Vagina (tissue), 2 donors: ENCODE measurements around the gene PHRF1.
A peak's percentile ranks its signal among the peaks of the same experiment; 100 is the strongest.

Source experiments
- CTCF ChIP-seq, 3 experiments: fragments of 450-650 bp in 2 of 3; fragments of 200-600 bp in 1 of 3; sonication (generic) in 1 of 3; IDR thresholded peaks; one replicate each; pipeline ENCODE4 v1.5.1; 2017 to 2019; ENCODE audit warnings: antibody characterized with exemption in 3 of 3, mild to moderate bottlenecking in 2 of 3, moderate library complexity in 2 of 3
- POLR2AphosphoS5 ChIP-seq, 2 donors: sonication (generic); formaldehyde crosslinking; IDR thresholded peaks; one replicate each; pipeline ENCODE4 v1.9.0; 2017; ENCODE audit warnings: antibody characterized with exemption in 2 of 2, mild to moderate bottlenecking in 2 of 2, low read depth in 1 of 2; ENCODE audit not compliant: insufficient read depth in 1 of 2

DNA sequence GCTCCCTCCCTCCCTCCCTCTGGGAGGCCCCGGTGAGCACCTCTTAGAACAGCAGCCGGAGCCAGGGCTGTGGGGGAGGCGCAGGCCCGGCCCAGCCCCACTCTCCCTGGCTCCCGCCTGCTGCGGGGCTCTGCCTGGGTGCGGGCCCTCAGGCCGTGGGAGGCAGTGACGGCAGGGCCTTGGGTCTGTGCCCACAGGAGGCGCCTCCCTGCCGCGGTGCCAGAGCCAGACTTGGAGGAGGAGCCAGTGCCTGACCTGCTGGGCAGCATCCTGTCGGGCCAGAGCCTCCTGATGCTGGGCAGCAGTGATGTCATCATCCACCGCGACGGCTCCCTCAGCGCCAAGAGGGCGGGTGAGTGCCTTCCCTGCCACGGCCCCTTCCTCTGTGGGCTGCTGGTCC lies 30.0 kb downstream of the PHRF1 start:
- TF ChIP-seq CTCF (IDR thresholded peaks at IDR 0.05) (no peak), POLR2AphosphoS5 (IDR thresholded peaks at IDR 0.05; ENCODE audit: insufficient read depth in 1 of 2, low read depth in 1 of 2) (peak; percentile 66 to 71)
